ENCODE results near the gene UPK2.
"Not testable (repeated sequence)": the region's sequence is repeated elsewhere in the genome, so short reads cannot be mapped to it uniquely, and the experiment has no call there.

The UPK2 gene

GRCh38 chr11:118975771-118976709 lies 19.9 kb downstream of the UPK2 start:
- TF ChIP-seq EZH2phosphoT487 (IDR thresholded peaks at IDR 0.05; ENCODE audit: borderline replicate concordance, low read length) (no peak), CTCF (IDR thresholded peaks at IDR 0.05; ENCODE audit: low read depth, low read length, poor library complexity, severe bottlenecking) (no peak)
- no peaks in the 10 kb centered on the region for H4K20me1 ChIP-seq (ENCODE audit: control insufficient read depth, insufficient read depth, low read depth, low read length)
- peaks cover 18% of the 10 kb centered on the region for H3K27me3 ChIP-seq (ENCODE audit: control insufficient read depth, low read length)
- no peaks in the 10 kb centered on the region for H3K79me2 ChIP-seq (ENCODE audit: control insufficient read depth, low read length)
- H3K9me2 ChIP-seq (replicated peaks; ENCODE audit: control insufficient read depth, low read length) = no peaks in the 10 kb centered on the region
- no peaks in the 10 kb centered on the region for H3K9me3 ChIP-seq (ENCODE audit: control insufficient read depth, insufficient read depth, low read length)
- H3K4me1 ChIP-seq (ENCODE audit: control insufficient read depth, low read length) = no peaks in the 10 kb centered on the region
- no peak overlapping the region for H3K4me3 ChIP-seq (ENCODE audit: low read length)
- no peak overlapping the region for H3K4me2 ChIP-seq (ENCODE audit: low read length)
- H3K27ac ChIP-seq (ENCODE audit: low read depth, low read length) = no peak overlapping the region
- no peaks in the 10 kb centered on the region; the same call in 1 of the 2 replicates for H3F3A ChIP-seq (ENCODE audit: control insufficient read depth, insufficient read depth)
- no peaks in the 10 kb centered on the region for H3K36me3 ChIP-seq (ENCODE audit: control insufficient read depth, low read length)

- H3K4me3 ChIP-seq (ENCODE audit: low read length) = no peak overlapping the region
- H3K9me3 ChIP-seq (ENCODE audit: control insufficient read depth, insufficient read depth, low read length) = no peaks in the 10 kb centered on the region
- H3K79me2 ChIP-seq (ENCODE audit: control insufficient read depth, low read length) = no peaks in the 10 kb centered on the region
- peaks cover 12% of the 10 kb centered on the region for H3K27me3 ChIP-seq (ENCODE audit: control insufficient read depth, low read length)
- H3K36me3 ChIP-seq (ENCODE audit: control insufficient read depth, low read length) = no peaks in the 10 kb centered on the region
- H3K4me1 ChIP-seq (ENCODE audit: control insufficient read depth, low read length) = no peaks in the 10 kb centered on the region
- no peak for TF ChIP-seq EZH2phosphoT487 (IDR thresholded peaks at IDR 0.05; ENCODE audit: borderline replicate concordance, low read length)
- no peak for TF ChIP-seq CTCF (IDR thresholded peaks at IDR 0.05; ENCODE audit: low read depth, low read length, poor library complexity, severe bottlenecking)
- H3K4me2 ChIP-seq (ENCODE audit: low read length) = no peak overlapping the region
- no peaks in the 10 kb centered on the region for H3K9me2 ChIP-seq (replicated peaks; ENCODE audit: control insufficient read depth, low read length)
- no peaks in the 10 kb centered on the region for H3F3A ChIP-seq (ENCODE audit: control insufficient read depth, insufficient read depth)
- no peaks in the 10 kb centered on the region for H4K20me1 ChIP-seq (ENCODE audit: control insufficient read depth, insufficient read depth, low read depth, low read length)
- no peak overlapping the region for H3K27ac ChIP-seq (ENCODE audit: low read depth, low read length)
Observed at GRCh38 chr11:118979434-118979833, 23.3 kb downstream of the UPK2 start.

- Histone ChIP-seq H3K9me2 (replicated peaks; ENCODE audit: control insufficient read depth, low read length) (no peaks in the 10 kb centered on the region), H3K36me3 (ENCODE audit: control insufficient read depth, low read length) (no peaks in the 10 kb centered on the region), H4K20me1 (ENCODE audit: control insufficient read depth, insufficient read depth, low read depth, low read length) (no peaks in the 10 kb centered on the region), H3K27ac (ENCODE audit: low read depth, low read length) (no peak overlapping the region), H3F3A (ENCODE audit: control insufficient read depth, insufficient read depth) (no peaks in the 10 kb centered on the region), H3K27me3 (ENCODE audit: control insufficient read depth, low read length) (peaks cover 6% of the 10 kb centered on the region), H3K4me2 (ENCODE audit: low read length) (no peak overlapping the region), H3K4me1 (ENCODE audit: control insufficient read depth, low read length) (no peaks in the 10 kb centered on the region), H3K79me2 (ENCODE audit: control insufficient read depth, low read length) (no peaks in the 10 kb centered on the region), H3K4me3 (ENCODE audit: low read length) (no peak overlapping the region), H3K9me3 (ENCODE audit: control insufficient read depth, insufficient read depth, low read length) (no peaks in the 10 kb centered on the region)
- TF ChIP-seq CTCF (IDR thresholded peaks at IDR 0.05; ENCODE audit: low read depth, low read length, poor library complexity, severe bottlenecking) = no peak
- TF ChIP-seq EZH2phosphoT487 (IDR thresholded peaks at IDR 0.05; ENCODE audit: borderline replicate concordance, low read length) = no peak
Observed at GRCh38 chr11:118980191-118980881, 24.2 kb downstream of the UPK2 start.

GRCh38 chr11:118984337-118984736 lies 28.2 kb downstream of the UPK2 start:
- H3K4me1 ChIP-seq (ENCODE audit: control insufficient read depth, low read length); H4K20me1 ChIP-seq (ENCODE audit: control insufficient read depth, insufficient read depth, low read depth, low read length); H3K9me3 ChIP-seq (ENCODE audit: control insufficient read depth, insufficient read depth, low read length); H3K9me2 ChIP-seq (replicated peaks; ENCODE audit: control insufficient read depth, low read length); H3K36me3 ChIP-seq (ENCODE audit: control insufficient read depth, low read length); H3K27me3 ChIP-seq (ENCODE audit: control insufficient read depth, low read length); H3K27ac ChIP-seq (ENCODE audit: low read depth, low read length); H3K4me2 ChIP-seq (ENCODE audit: low read length); H3K79me2 ChIP-seq (ENCODE audit: control insufficient read depth, low read length); H3K4me3 ChIP-seq (ENCODE audit: low read length); H3F3A ChIP-seq (ENCODE audit: control insufficient read depth, insufficient read depth): not testable (repeated sequence)

Data from DOHH2 (cell line).